NB4 (cell line): ENCODE results near the gene M6PR.

Source experiments
- DNase-seq: peaks from one replicate; pipeline ENCODE4 v3.0.0; 2010; ENCODE audit warnings: low read depth
- H3K4me3 ChIP-seq: one replicate; pipeline ENCODE4 v1.5.1; 2011; ENCODE audit warnings: mild to moderate bottlenecking, low read depth, low read length, moderate library complexity
- MAX ChIP-seq: IDR thresholded peaks from 2 replicates; pipeline ENCODE4 v1.6.1; 2011; ENCODE audit warnings: low read depth, low read length
- MYC ChIP-seq: IDR thresholded peaks from 2 replicates; pipeline ENCODE4 v1.6.1; 2011; ENCODE audit warnings: low read depth, low read length
- POLR2A ChIP-seq: IDR thresholded peaks from 2 replicates; pipeline ENCODE4 v1.6.1; 2011; ENCODE audit warnings: mild to moderate bottlenecking; ENCODE audit not compliant: insufficient read length; ENCODE audit errors: extremely low read depth
- TF ChIP-seq, protein P1 (sequence below): IDR thresholded peaks from one replicate; pipeline ENCODE4 v1.5.1; 2012; ENCODE audit warnings: low read depth, low read length

The M6PR gene

GRCh38 chr12:8991371-8992345 lies 42.2 kb upstream of the M6PR start:
- DNase-seq: peak; percentile 9
- TF ChIP-seq, protein P1, sequence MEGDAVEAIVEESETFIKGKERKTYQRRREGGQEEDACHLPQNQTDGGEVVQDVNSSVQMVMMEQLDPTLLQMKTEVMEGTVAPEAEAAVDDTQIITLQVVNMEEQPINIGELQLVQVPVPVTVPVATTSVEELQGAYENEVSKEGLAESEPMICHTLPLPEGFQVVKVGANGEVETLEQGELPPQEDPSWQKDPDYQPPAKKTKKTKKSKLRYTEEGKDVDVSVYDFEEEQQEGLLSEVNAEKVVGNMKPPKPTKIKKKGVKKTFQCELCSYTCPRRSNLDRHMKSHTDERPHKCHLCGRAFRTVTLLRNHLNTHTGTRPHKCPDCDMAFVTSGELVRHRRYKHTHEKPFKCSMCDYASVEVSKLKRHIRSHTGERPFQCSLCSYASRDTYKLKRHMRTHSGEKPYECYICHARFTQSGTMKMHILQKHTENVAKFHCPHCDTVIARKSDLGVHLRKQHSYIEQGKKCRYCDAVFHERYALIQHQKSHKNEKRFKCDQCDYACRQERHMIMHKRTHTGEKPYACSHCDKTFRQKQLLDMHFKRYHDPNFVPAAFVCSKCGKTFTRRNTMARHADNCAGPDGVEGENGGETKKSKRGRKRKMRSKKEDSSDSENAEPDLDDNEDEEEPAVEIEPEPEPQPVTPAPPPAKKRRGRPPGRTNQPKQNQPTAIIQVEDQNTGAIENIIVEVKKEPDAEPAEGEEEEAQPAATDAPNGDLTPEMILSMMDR: no peak
- no peak for TF ChIP-seq MAX
- TF ChIP-seq POLR2A: no peak
- no peak for TF ChIP-seq MYC

DNA sequence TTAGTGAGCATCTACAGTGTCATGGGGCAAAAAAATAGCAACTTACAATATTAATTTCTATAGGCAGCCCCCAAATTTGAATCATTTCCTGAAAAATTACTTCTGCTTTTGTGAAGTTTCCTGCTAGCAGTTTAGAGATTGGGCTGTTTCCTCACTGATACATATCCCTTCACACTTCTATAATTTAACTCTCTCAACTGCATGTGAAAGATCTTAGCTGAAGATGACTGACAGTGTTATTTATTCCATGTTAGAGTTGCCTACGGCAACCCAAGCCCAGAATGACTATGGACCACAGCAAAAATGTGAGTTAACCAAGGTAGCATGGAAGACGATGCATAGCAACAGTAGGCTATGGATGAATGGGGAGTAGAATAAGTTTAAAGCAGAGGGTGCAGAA lies 40.0 kb upstream of the M6PR start, which contains the start of gene KLRG1:
KLRG1 (plus strand) TSS at position 134 of the 400 bp plus-strand sequence; CDS start at position 224, 90 bp downstream.
- H3K4me3 ChIP-seq: no peak within 1 kb of the TSS
- TF ChIP-seq POLR2A (no peak), MAX (no peak)

More at GRCh38 chr12:8991371-8992345, 42.2 kb upstream of the M6PR start:
- H3K4me3 ChIP-seq: no peak overlapping the region

GRCh38 chr12:8987685-8988084 lies 38.2 kb upstream of the M6PR start:
- DNase-seq: no peak
- H3K4me3 ChIP-seq: no peak overlapping the region

More for the DNA sequence above, 40.0 kb upstream of the M6PR start, which contains the start of gene KLRG1:
- peak; percentile 34 for DNase-seq

GRCh38 chr12:8987163-8987562 lies 37.7 kb upstream of the M6PR start:
- peak; percentile 11 for DNase-seq
- no peak overlapping the region for H3K4me3 ChIP-seq
- TF ChIP-seq MYC (no peak), MAX (no peak), POLR2A (no peak)
- TF ChIP-seq, protein P1: no peak

More at GRCh38 chr12:8987685-8988084, 38.2 kb upstream of the M6PR start:
- TF ChIP-seq MYC (no peak), POLR2A (no peak), MAX (no peak)
- TF ChIP-seq, protein P1: no peak

GRCh38 chr12:8985213-8985754 lies 35.8 kb upstream of the M6PR start:
- no peak for DNase-seq
- no peak overlapping the region for H3K4me3 ChIP-seq
- TF ChIP-seq MAX (no peak), MYC (no peak), POLR2A (no peak)
- TF ChIP-seq, protein P1: no peak

DNA sequence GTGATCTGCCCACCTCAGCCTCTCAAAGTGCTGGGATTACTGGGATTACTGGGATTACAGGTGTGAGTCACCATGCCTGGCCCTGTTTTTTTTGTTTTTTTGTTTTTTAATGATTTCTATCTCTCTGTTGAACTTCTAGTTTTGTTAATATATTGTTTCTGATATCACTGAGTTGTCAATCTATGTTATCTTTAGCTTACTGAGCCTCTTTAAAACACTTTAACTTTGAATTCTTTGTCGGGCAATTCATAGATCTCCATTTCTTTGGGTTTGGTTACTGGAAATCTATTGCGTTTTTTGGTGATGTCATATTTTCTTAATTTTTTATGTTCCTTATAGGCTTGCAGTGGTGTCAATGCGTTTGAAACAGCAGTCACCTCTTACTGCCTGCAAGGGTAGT lies 30.7 kb upstream of the M6PR start:
- DNase-seq: no peak
- TF ChIP-seq, protein P1: no peak
- no peak for TF ChIP-seq POLR2A
- no peak for TF ChIP-seq MAX
- no peak for TF ChIP-seq MYC
- no peak overlapping the region for H3K4me3 ChIP-seq
